Naive thymus-derived CD4-positive, alpha-beta T cell (primary cell): ENCODE measurements around the gene RAB35. TPM values are rescaled to one million over a fixed set of nuclear protein-coding genes. Genes with fewer than 3 reads are reported as not detected.

Source experiments
- ATAC-seq: fragments of 150-1000 bp; cut with Tn5 transposase; 2 replicates; pipeline ENCODE4 v1.10.0; 2021; ENCODE audit warnings: mild to moderate bottlenecking, moderate library complexity
- CTCF ChIA-PET: fragments of 350-600 bp; sonication (Branson Sonifier 250); formaldehyde crosslinking; loops from one replicate; lab custom pipeline; 2021; ENCODE audit warnings: antibody characterized with exemption; lab: Charles Lee
- POLR2A ChIA-PET: fragments of 350-600 bp; sonication (Branson Sonifier 250); formaldehyde crosslinking; loops from one replicate; lab custom pipeline; 2021; ENCODE audit warnings: antibody characterized with exemption, inconsistent platforms; lab: Charles Lee
- DNase-seq, 9 donors: peaks; one replicate each; pipeline versions ENCODE4 v3.0.0 to v3.0.0-alpha.2; 2020 to 2022; ENCODE audit warnings: mixed read lengths in 1 of 9
- H3K27ac ChIP-seq: one replicate; pipeline ENCODE4 v1.7.0; 2013; ENCODE audit warnings: mild to moderate bottlenecking, low read depth, low read length, moderate library complexity
- H3K27me3 ChIP-seq, 2 donors: one replicate each; pipeline ENCODE4 v1.7.0; 2013; ENCODE audit warnings: low read length in 2 of 2, mild to moderate bottlenecking in 2 of 2, moderate library complexity in 2 of 2; ENCODE audit not compliant: control insufficient read depth in 2 of 2, insufficient read depth in 2 of 2
- H3K36me3 ChIP-seq, 3 experiments: 1 replicate in 2 of 3; 2 replicates in 1 of 3; pipeline ENCODE4 v1.7.0; 2013; ENCODE audit warnings: low read length in 3 of 3, mild to moderate bottlenecking in 3 of 3, moderate library complexity in 1 of 3; ENCODE audit not compliant: insufficient read depth in 3 of 3, control insufficient read depth in 2 of 3
- H3K4me1 ChIP-seq, 2 donors: one replicate each; pipeline ENCODE4 v1.7.0; 2013; ENCODE audit warnings: low read length in 2 of 2, mild to moderate bottlenecking in 2 of 2, moderate library complexity in 1 of 2; ENCODE audit not compliant: control insufficient read depth in 2 of 2, insufficient read depth in 2 of 2
- H3K4me3 ChIP-seq: 2 replicates; pipeline ENCODE4 v1.7.0; 2013; ENCODE audit warnings: mild to moderate bottlenecking, low read length
- H3K9me3 ChIP-seq, 3 experiments: 1 replicate in 2 of 3; 2 replicates in 1 of 3; pipeline ENCODE4 v1.7.0; 2013; ENCODE audit warnings: low read length in 3 of 3; ENCODE audit not compliant: control insufficient read depth in 2 of 3
- H3K27ac Mint-ChIP-seq, 9 donors: one replicate each; pipeline ENCODE4 v1.8.0; 2020 to 2022; ENCODE audit warnings: mixed read lengths in 9 of 9, mild to moderate bottlenecking in 8 of 9, moderate library complexity in 5 of 9, inconsistent platforms in 2 of 9
- H3K27me3 Mint-ChIP-seq, 5 donors: one replicate each; pipeline ENCODE4 v1.8.0; 2021 to 2022; ENCODE audit warnings: mixed read lengths in 5 of 5, mild to moderate bottlenecking in 1 of 5
- H3K36me3 Mint-ChIP-seq, 5 donors: one replicate each; pipeline ENCODE4 v1.8.0; 2020 to 2022; ENCODE audit warnings: mixed read lengths in 5 of 5, mild to moderate bottlenecking in 3 of 5, inconsistent platforms in 1 of 5
- H3K4me1 Mint-ChIP-seq, 7 donors: one replicate each; pipeline ENCODE4 v1.8.0; 2020 to 2022; ENCODE audit warnings: mixed read lengths in 7 of 7, mild to moderate bottlenecking in 3 of 7, inconsistent platforms in 1 of 7
- H3K4me3 Mint-ChIP-seq, 10 donors: one replicate each; pipeline ENCODE4 v1.8.0; 2020 to 2022; ENCODE audit warnings: mild to moderate bottlenecking in 10 of 10, mixed read lengths in 10 of 10, moderate library complexity in 6 of 10, inconsistent platforms in 2 of 10
- H3K9me3 Mint-ChIP-seq, 11 donors: one replicate each; pipeline ENCODE4 v1.8.0; 2020 to 2022; ENCODE audit warnings: mixed read lengths in 11 of 11, mild to moderate bottlenecking in 4 of 11, inconsistent platforms in 1 of 11, moderate library complexity in 1 of 11
- intact Hi-C, 2 donors: fragments of 100-400 bp; cut with micrococcal nuclease; formaldehyde crosslinking; loops; one replicate each; pipeline ENCODE4 v1.15.1; 2023
- polyA plus RNA-seq, 2 donors: library from polyadenylated mRNA; unstranded; fragments of 300-500 nt; fragmentation: Illumina TruSeq; gene quantifications; one replicate each; pipeline ENCODE4 v1.2.3, GENCODE V29; 2021
- total RNA-seq, 6 experiments: library from RNA in 5 of 6; stranded (reverse) in 5 of 6; gene quantifications; 1 replicate in 5 of 6; 2 replicates in 1 of 6; pipeline ENCODE4 v1.2.3 and lab custom pipeline; 2021 to 2026

The RAB35 gene
- total and polyA plus RNA-seq, 7 experiments from 2014 or later, result 14.5 to 77.3 (median 53.1) TPM

DNA sequence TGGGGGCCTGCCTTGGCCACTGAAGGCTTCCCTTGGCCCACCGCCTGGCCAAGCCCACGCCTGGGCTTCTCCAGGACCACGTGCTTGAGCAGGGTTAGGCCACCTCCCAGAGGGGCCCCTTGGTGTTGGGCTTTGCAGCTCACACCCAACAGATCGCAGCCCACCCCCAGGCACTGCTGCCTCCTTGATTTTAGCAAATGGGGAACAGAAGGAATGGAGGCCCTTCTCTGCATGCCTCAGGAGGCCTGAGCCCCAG, 23.3 kb downstream of the RAB35 start:
- H3K36me3 ChIP-seq, result peaks cover 0 to 77% (median 0%) of the 10 kb centered on the region in 3 experiments
- POLR2A ChIA-PET, result no interaction called here

GRCh38 chr12:120092551-120093335, 23.8 kb downstream of the RAB35 start:
- no peak for DNase-seq
- Histone ChIP-seq H3K36me3 (peaks cover 0 to 72% (median 0%) of the 10 kb centered on the region in 3 experiments), H3K27me3 (no peaks in the 10 kb centered on the region), H3K4me1 (no peaks in the 10 kb centered on the region), H3K27ac (no peak overlapping the region), H3K9me3 (no peaks in the 10 kb centered on the region), H3K4me3 (no peak overlapping the region)
- peaks cover 0 to 10% (median 7%) of the 10 kb centered on the region in 7 donors for H3K4me1 Mint-ChIP-seq
- ATAC-seq, result peak; percentile 26
- no peaks in the 10 kb centered on the region for H3K27me3 Mint-ChIP-seq
- peak overlapping the region in 3 of 9 donors; percentile 17 to 80 (median 70) for H3K27ac Mint-ChIP-seq
- intact Hi-C loops, result no loop called here
- no peak overlapping the region for H3K4me3 Mint-ChIP-seq
- peaks cover 0 to 9% (median 5%) of the 10 kb centered on the region in 5 donors for H3K36me3 Mint-ChIP-seq
- POLR2A ChIA-PET, result no interaction called here
- H3K9me3 Mint-ChIP-seq, result peaks cover 0 to 2% (median 0%) of the 10 kb centered on the region in 11 donors
- CTCF ChIA-PET, result no interaction called here

More for the DNA sequence above, 23.3 kb downstream of the RAB35 start:
- peaks cover 0 to 9% (median 5%) of the 10 kb centered on the region in 5 donors for H3K36me3 Mint-ChIP-seq
- no peaks in the 10 kb centered on the region for H3K27me3 Mint-ChIP-seq
- no peak overlapping the region for H3K4me3 ChIP-seq
- no peaks in the 10 kb centered on the region for H3K9me3 ChIP-seq
- peaks cover 0 to 7% (median 6%) of the 10 kb centered on the region in 7 donors for H3K4me1 Mint-ChIP-seq
- no peak overlapping the region for H3K27ac ChIP-seq
- no peaks in the 10 kb centered on the region for H3K27me3 ChIP-seq
- DNase-seq (no peak), ATAC-seq (no peak)
- intact Hi-C loops, result no loop called here
- H3K4me3 Mint-ChIP-seq, result no peak overlapping the region
- H3K4me1 ChIP-seq, result no peaks in the 10 kb centered on the region
- CTCF ChIA-PET, result no interaction called here
- peaks cover 0 to 2% (median 0%) of the 10 kb centered on the region in 11 donors for H3K9me3 Mint-ChIP-seq
- no peak overlapping the region for H3K27ac Mint-ChIP-seq

DNA sequence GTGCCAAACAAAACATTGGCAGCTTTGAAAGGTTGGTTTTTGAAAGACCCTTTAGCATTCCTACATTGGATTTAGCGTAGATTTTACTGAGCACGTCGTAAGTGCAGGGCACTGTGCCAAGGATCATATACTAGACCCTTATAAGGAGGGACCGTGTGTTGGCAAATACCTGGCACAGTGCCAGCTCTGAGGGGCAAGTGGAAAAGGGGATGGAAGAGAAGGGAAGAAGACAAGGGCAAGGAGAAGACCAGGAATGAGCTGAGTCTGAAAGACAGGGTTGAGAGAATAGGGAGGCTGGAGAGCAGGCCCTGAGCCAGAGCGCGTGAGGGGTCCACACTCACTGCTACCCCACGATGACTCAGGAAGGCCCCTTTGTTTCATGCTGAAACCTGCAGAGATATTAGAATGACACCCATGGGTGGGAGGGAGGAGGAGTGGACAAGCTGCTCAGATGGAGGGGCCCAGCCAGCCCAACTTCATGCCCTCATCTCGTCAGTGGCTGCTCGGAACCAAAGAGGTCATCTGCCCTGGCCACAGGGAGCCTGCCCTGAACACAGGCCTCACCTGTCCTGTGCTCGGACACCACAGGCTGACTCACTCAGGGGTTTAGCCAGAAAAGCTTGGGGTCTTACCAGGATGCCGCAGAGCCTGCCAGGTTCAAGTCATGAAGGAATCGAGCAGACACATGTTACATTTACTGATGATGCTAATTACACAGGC, 25.0 kb downstream of the RAB35 start:
- H3K27me3 ChIP-seq, result no peaks in the 10 kb centered on the region
- Mint-ChIP-seq H3K36me3 (peaks cover 0 to 10% (median 5%) of the 10 kb centered on the region in 5 donors), H3K9me3 (peaks cover 0 to 2% (median 0%) of the 10 kb centered on the region in 11 donors)

DNA sequence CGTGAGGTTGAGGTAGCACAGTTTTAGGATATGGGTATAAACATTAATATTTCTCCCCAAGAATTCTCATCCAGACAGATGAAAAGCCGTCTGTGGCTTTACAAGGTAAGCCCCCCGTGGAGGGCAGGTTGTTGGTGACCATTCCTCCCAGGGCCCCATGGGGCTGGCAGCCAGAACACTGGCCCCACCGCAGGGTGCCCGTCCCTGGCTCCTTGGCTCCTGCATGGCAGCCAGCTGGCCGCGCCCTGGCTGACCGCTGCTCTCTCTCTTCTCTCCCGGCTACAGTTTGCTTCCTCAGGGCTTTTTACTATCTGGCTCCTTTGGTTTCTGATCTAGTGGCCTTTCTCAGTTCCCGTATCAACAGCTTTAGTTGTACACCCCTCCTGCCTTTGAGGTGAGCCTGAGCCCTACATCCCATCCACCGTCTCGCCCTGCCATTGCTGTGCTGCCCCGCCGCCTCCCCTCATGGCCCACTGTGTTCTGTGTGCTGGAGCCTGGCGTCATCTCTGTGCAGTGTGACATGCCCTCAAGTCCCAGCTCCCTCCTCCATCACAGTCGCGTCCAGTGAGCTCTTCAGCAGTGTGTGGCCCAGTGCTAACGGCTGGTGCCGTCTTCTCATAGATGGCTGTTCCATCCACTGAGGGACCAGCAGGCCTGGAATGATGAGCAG, 25.8 kb downstream of the RAB35 start:
- H3K4me3 ChIP-seq, result no peak overlapping the region
- intact Hi-C loops, result no loop called here
- Mint-ChIP-seq H3K27ac (peak overlapping the region in 6 of 9 donors; percentile 7 to 89 (median 45)), H3K36me3 (peaks cover 0 to 10% (median 5%) of the 10 kb centered on the region in 5 donors), H3K9me3 (peaks cover 0 to 2% (median 0%) of the 10 kb centered on the region in 11 donors), H3K4me1 (peaks cover 5 to 26% (median 16%) of the 10 kb centered on the region in 7 donors), H3K27me3 (peaks cover 0 to 3% (median 0%) of the 10 kb centered on the region in 5 donors), H3K4me3 (no peak overlapping the region)
- peaks cover 0 to 52% (median 0%) of the 10 kb centered on the region in 3 experiments for H3K36me3 ChIP-seq
- no peak overlapping the region for H3K27ac ChIP-seq
- no peaks in the 10 kb centered on the region for H3K27me3 ChIP-seq
- ChIA-PET CTCF (interaction anchor here (0.6 kb wide), 1 partner anchor 106 kb away, joined by 3 read pairs; no protein-coding TSS in a partner anchor), POLR2A (interaction anchor here (1.1 kb wide), 1 partner anchor 104 kb away, joined by 3 read pairs; no protein-coding TSS in a partner anchor)
- H3K9me3 ChIP-seq, result no peaks in the 10 kb centered on the region
- ATAC-seq (no peak), DNase-seq (no peak)
- H3K4me1 ChIP-seq, result peaks cover 5 to 8% of the 10 kb centered on the region in 2 donors

More for the DNA sequence above, 25.0 kb downstream of the RAB35 start:
- ChIA-PET POLR2A (no interaction called here), CTCF (interaction anchor here (0.6 kb wide), 1 partner anchor 107 kb away, joined by 3 read pairs; no protein-coding TSS in a partner anchor)
- Mint-ChIP-seq H3K4me3 (no peak overlapping the region), H3K4me1 (peaks cover 4 to 21% (median 16%) of the 10 kb centered on the region in 7 donors), H3K27me3 (peaks cover 0 to 3% (median 0%) of the 10 kb centered on the region in 5 donors), H3K27ac (peak overlapping the region in 8 of 9 donors; percentile 7 to 89 (median 40))
- Histone ChIP-seq H3K36me3 (peaks cover 0 to 60% (median 0%) of the 10 kb centered on the region in 3 experiments), H3K27ac (no peak overlapping the region), H3K9me3 (no peaks in the 10 kb centered on the region), H3K4me3 (no peak overlapping the region), H3K4me1 (peaks cover 5 to 8% of the 10 kb centered on the region in 2 donors)
- ATAC-seq, result no peak
- intact Hi-C loops, result no loop called here
- no peak for DNase-seq

DNA sequence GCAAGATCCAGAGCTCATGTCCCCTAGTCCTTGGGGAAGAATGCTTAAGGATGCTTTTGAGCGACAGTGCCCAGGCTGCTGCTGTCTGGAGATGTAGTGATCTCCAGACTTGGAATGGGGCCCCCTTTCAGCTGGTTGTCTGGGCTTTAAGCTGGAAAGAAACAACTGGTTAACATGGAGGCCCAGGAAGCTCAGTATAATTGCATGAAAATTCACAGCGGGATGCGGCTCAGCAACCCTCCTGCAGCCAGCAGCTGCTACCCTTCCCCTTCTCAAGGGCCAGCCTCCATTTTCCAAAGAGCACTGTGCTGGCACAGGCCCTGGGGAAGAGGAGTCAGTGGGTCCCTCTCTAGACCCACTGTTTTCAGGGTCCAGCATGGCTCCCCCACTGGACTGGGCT, 26.3 kb downstream of the RAB35 start:
- CTCF ChIA-PET, result interaction anchor here (0.5 kb wide), 1 partner anchor 161 kb away, joined by 3 read pairs; no protein-coding TSS in a partner anchor
- no peak overlapping the region for H3K27ac Mint-ChIP-seq
- no peak for ATAC-seq
- H3K9me3 Mint-ChIP-seq, result peaks cover 0 to 2% (median 0%) of the 10 kb centered on the region in 11 donors
- no peaks in the 10 kb centered on the region for H3K27me3 ChIP-seq
- peaks cover 0 to 3% (median 0%) of the 10 kb centered on the region in 5 donors for H3K27me3 Mint-ChIP-seq
- no peak overlapping the region for H3K27ac ChIP-seq
- peaks cover 0 to 12% (median 5%) of the 10 kb centered on the region in 5 donors for H3K36me3 Mint-ChIP-seq
- POLR2A ChIA-PET, result interaction anchor here (1.0 to 1.1 kb wide), 2 partner anchors 10 to 103 kb away, joined by 3 read pairs; no protein-coding TSS in a partner anchor
- H3K4me1 ChIP-seq, result peaks cover 5 to 8% of the 10 kb centered on the region in 2 donors
- H3K4me1 Mint-ChIP-seq, result peaks cover 5 to 32% (median 16%) of the 10 kb centered on the region in 7 donors
- DNase-seq, result no peak
- intact Hi-C loops, result no loop called here
- H3K4me3 Mint-ChIP-seq, result no peak overlapping the region
- H3K4me3 ChIP-seq, result no peak overlapping the region
- no peaks in the 10 kb centered on the region for H3K9me3 ChIP-seq
- peaks cover 0 to 48% (median 0%) of the 10 kb centered on the region in 3 experiments for H3K36me3 ChIP-seq

GRCh38 chr12:120089796-120090195, 26.8 kb downstream of the RAB35 start:
- H3K27ac Mint-ChIP-seq, result no peak overlapping the region
- POLR2A ChIA-PET, result interaction anchor here (1.0 to 1.1 kb wide), 2 partner anchors 9 to 103 kb away, joined by 3 read pairs; no protein-coding TSS in a partner anchor
- CTCF ChIA-PET, result interaction anchor here (0.5 kb wide), 1 partner anchor 161 kb away, joined by 3 read pairs; no protein-coding TSS in a partner anchor

More at GRCh38 chr12:120089796-120090195, 26.8 kb downstream of the RAB35 start:
- no peaks in the 10 kb centered on the region for H3K9me3 ChIP-seq
- H3K4me3 ChIP-seq, result no peak overlapping the region
- peaks cover 5 to 36% (median 16%) of the 10 kb centered on the region in 7 donors for H3K4me1 Mint-ChIP-seq
- ATAC-seq, result no peak
- no peaks in the 10 kb centered on the region for H3K27me3 ChIP-seq
- H3K4me1 ChIP-seq, result peaks cover 5 to 8% of the 10 kb centered on the region in 2 donors
- H3K36me3 Mint-ChIP-seq, result peaks cover 2 to 13% (median 7%) of the 10 kb centered on the region in 5 donors
- DNase-seq, result no peak
- H3K27me3 Mint-ChIP-seq, result peaks cover 0 to 3% (median 0%) of the 10 kb centered on the region in 5 donors
- H3K36me3 ChIP-seq, result peaks cover 0 to 50% (median 0%) of the 10 kb centered on the region in 3 experiments
- peaks cover 0 to 2% (median 0%) of the 10 kb centered on the region in 11 donors for H3K9me3 Mint-ChIP-seq
- intact Hi-C loops, result loop anchor here in 1 of 2 donors (5.0 kb wide), 2 partner anchors 422 to 928 kb away; partner anchors contain the start of genes C12orf43 and PRKAB1
- H3K4me3 Mint-ChIP-seq, result no peak overlapping the region
- H3K27ac ChIP-seq, result no peak overlapping the region
